ENCODE data around the gene TGM3.

Gene TGM3

GRCh38 chr20:2252419-2252997, 43.3 kb upstream of the TGM3 start:
- no peaks in the 10 kb centered on the region for H3K27me3 ChIP-seq (ENCODE audit: insufficient read depth, poor library complexity, severe bottlenecking)
- H3K36me3 ChIP-seq (ENCODE audit: low read depth) = no peaks in the 10 kb centered on the region
- DNase-seq (ENCODE audit: low spot score) (no peak), ATAC-seq (ENCODE audit: low read depth) (no peak)
- H3K4me3 ChIP-seq (ENCODE audit: severe bottlenecking) = no peak overlapping the region
- no peak for TF ChIP-seq CTCF (IDR thresholded peaks at IDR 0.05; ENCODE audit: poor library complexity, severe bottlenecking)
- no peaks in the 10 kb centered on the region for H3K9me3 ChIP-seq (ENCODE audit: severe bottlenecking)
- no peaks in the 10 kb centered on the region for H3K4me1 ChIP-seq (ENCODE audit: insufficient read depth, poor library complexity, severe bottlenecking)
- H3K27ac ChIP-seq (ENCODE audit: poor library complexity, severe bottlenecking) = no peak overlapping the region

GRCh38 chr20:2253256-2253655, 42.5 kb upstream of the TGM3 start:
- ATAC-seq (ENCODE audit: low read depth) (no peak), DNase-seq (ENCODE audit: low spot score) (no peak)
- Histone ChIP-seq H3K9me3 (ENCODE audit: severe bottlenecking) (no peaks in the 10 kb centered on the region), H3K27me3 (ENCODE audit: insufficient read depth, poor library complexity, severe bottlenecking) (no peaks in the 10 kb centered on the region), H3K36me3 (ENCODE audit: low read depth) (no peaks in the 10 kb centered on the region), H3K4me3 (ENCODE audit: severe bottlenecking) (no peak overlapping the region), H3K27ac (ENCODE audit: poor library complexity, severe bottlenecking) (no peak overlapping the region), H3K4me1 (ENCODE audit: insufficient read depth, poor library complexity, severe bottlenecking) (no peaks in the 10 kb centered on the region)
- TF ChIP-seq CTCF (IDR thresholded peaks at IDR 0.05; ENCODE audit: poor library complexity, severe bottlenecking) = no peak

- no peaks in the 10 kb centered on the region for H3K4me1 ChIP-seq (ENCODE audit: insufficient read depth, poor library complexity, severe bottlenecking)
- H3K4me3 ChIP-seq (ENCODE audit: severe bottlenecking) = no peak overlapping the region
- ATAC-seq (ENCODE audit: low read depth) = no peak
- no peaks in the 10 kb centered on the region for H3K27me3 ChIP-seq (ENCODE audit: insufficient read depth, poor library complexity, severe bottlenecking)
- H3K27ac ChIP-seq (ENCODE audit: poor library complexity, severe bottlenecking) = no peak overlapping the region
- H3K9me3 ChIP-seq (ENCODE audit: severe bottlenecking) = no peaks in the 10 kb centered on the region
- no peak for DNase-seq (ENCODE audit: low spot score)
- TF ChIP-seq CTCF (IDR thresholded peaks at IDR 0.05; ENCODE audit: poor library complexity, severe bottlenecking) = no peak
- no peaks in the 10 kb centered on the region for H3K36me3 ChIP-seq (ENCODE audit: low read depth)
These were observed 41.5 kb upstream of the TGM3 start for GRCh38 chr20:2254333-2254732.

GRCh38 chr20:2255926-2256531, 39.8 kb upstream of the TGM3 start:
- TF ChIP-seq CTCF (IDR thresholded peaks at IDR 0.05; ENCODE audit: poor library complexity, severe bottlenecking) = no peak
- no peak for ATAC-seq (ENCODE audit: low read depth)
- no peak for DNase-seq (ENCODE audit: low spot score)
- Histone ChIP-seq H3K4me3 (ENCODE audit: severe bottlenecking) (no peak overlapping the region), H3K4me1 (ENCODE audit: insufficient read depth, poor library complexity, severe bottlenecking) (no peaks in the 10 kb centered on the region), H3K9me3 (ENCODE audit: severe bottlenecking) (no peaks in the 10 kb centered on the region), H3K36me3 (ENCODE audit: low read depth) (no peaks in the 10 kb centered on the region), H3K27ac (ENCODE audit: poor library complexity, severe bottlenecking) (no peak overlapping the region), H3K27me3 (ENCODE audit: insufficient read depth, poor library complexity, severe bottlenecking) (no peaks in the 10 kb centered on the region)

- TF ChIP-seq CTCF (IDR thresholded peaks at IDR 0.05; ENCODE audit: poor library complexity, severe bottlenecking) = no peak
- ATAC-seq (ENCODE audit: low read depth) = no peak
These were observed 36.1 kb upstream of the TGM3 start for GRCh38 chr20:2259731-2260130.

More at GRCh38 chr20:2259731-2260130, 36.1 kb upstream of the TGM3 start:
- no peaks in the 10 kb centered on the region for H3K27me3 ChIP-seq (ENCODE audit: insufficient read depth, poor library complexity, severe bottlenecking)
- no peak overlapping the region for H3K4me3 ChIP-seq (ENCODE audit: severe bottlenecking)
- no peak overlapping the region for H3K27ac ChIP-seq (ENCODE audit: poor library complexity, severe bottlenecking)
- no peaks in the 10 kb centered on the region for H3K4me1 ChIP-seq (ENCODE audit: insufficient read depth, poor library complexity, severe bottlenecking)
- no peaks in the 10 kb centered on the region for H3K36me3 ChIP-seq (ENCODE audit: low read depth)
- DNase-seq (ENCODE audit: low spot score) = no peak
- no peaks in the 10 kb centered on the region for H3K9me3 ChIP-seq (ENCODE audit: severe bottlenecking)
